HG03565 (cell line): ENCODE data around the gene EOLA2.
A peak's percentile ranks its signal among the peaks of the same experiment; 100 is the strongest.
"Not testable (repeated sequence)": the region's sequence is repeated elsewhere in the genome, so short reads cannot be mapped to it uniquely, and the experiment has no call there.

ENCODE experiments used
- ATAC-seq: cut with Tn5 transposase; IDR thresholded peaks from one replicate; pipeline ENCODE4 v1.9.1; 2021; ENCODE audit warnings: mild to moderate bottlenecking, moderate library complexity; ENCODE audit not compliant: unreplicated experiment

The EOLA2 gene

GRCh38 chrX:149933547-149933946 lies 4.7 kb downstream of the EOLA2 start:
- not testable (repeated sequence) for ATAC-seq

GRCh38 chrX:149932970-149933369 lies 5.3 kb downstream of the EOLA2 start:
- ATAC-seq, result not testable (repeated sequence)

- not testable (repeated sequence) for ATAC-seq
Measured at GRCh38 chrX:149932150-149932549, 6.1 kb downstream of the EOLA2 start.

- ATAC-seq, result not testable (repeated sequence)
Measured at GRCh38 chrX:149931355-149931754, 6.9 kb downstream of the EOLA2 start.

GRCh38 chrX:149929400-149929799 lies 8.9 kb downstream of the EOLA2 start, which contains the start of gene HSFX4:
HSFX4 (plus strand) TSS chrX:149929573; CDS start chrX:149929645, 72 bp downstream.
- not testable (repeated sequence) for ATAC-seq

- not testable (repeated sequence) for ATAC-seq
Measured at GRCh38 chrX:149928635-149929034, 9.7 kb downstream of the EOLA2 start.

GRCh38 chrX:149927964-149928258 lies 10.4 kb downstream of the EOLA2 start:
- ATAC-seq, result not testable (repeated sequence)

- ATAC-seq, result not testable (repeated sequence)
Measured at GRCh38 chrX:149927245-149927963, 10.9 kb downstream of the EOLA2 start.

GRCh38 chrX:149924434-149924833 lies 13.9 kb downstream of the EOLA2 start:
- not testable (repeated sequence) for ATAC-seq

- not testable (repeated sequence) for ATAC-seq
Measured at GRCh38 chrX:149923836-149924235, 14.5 kb downstream of the EOLA2 start.

GRCh38 chrX:149916745-149917392 lies 21.4 kb downstream of the EOLA2 start:
- ATAC-seq, result peak; percentile 91

GRCh38 chrX:149910178-149910695 lies 28.1 kb downstream of the EOLA2 start:
- no peak for ATAC-seq

- ATAC-seq, result no peak
Measured at GRCh38 chrX:149909324-149910177, 28.7 kb downstream of the EOLA2 start.

- ATAC-seq, result no peak
Measured at GRCh38 chrX:149908727-149909126, 29.6 kb downstream of the EOLA2 start.

GRCh38 chrX:149908308-149908707 lies 30.0 kb downstream of the EOLA2 start:
- peak; percentile 57 for ATAC-seq

- peak; percentile 71 for ATAC-seq
Measured at GRCh38 chrX:149903889-149904748, 34.2 kb downstream of the EOLA2 start.

- no peak for ATAC-seq
Measured at GRCh38 chrX:149898554-149898953, 39.7 kb downstream of the EOLA2 start.

- not testable (repeated sequence) for ATAC-seq
Measured at GRCh38 chrX:149890828-149891227, 47.5 kb downstream of the EOLA2 start.
